ENCODE data around the gene NSUN3. TPM values are rescaled to one million over a fixed set of nuclear protein-coding genes. Genes with fewer than 3 reads are reported as not detected.

Gene NSUN3
- 18.0 TPM for total RNA-seq
- long read RNA-seq, partial matches to known transcripts: 0 of 4 reads
- long read RNA-seq, other reads (novel, unspliced or antisense): 4 of 4 reads

- Histone ChIP-seq H3K27me3 (no peaks in the 10 kb centered on the region), H3K36me3 (peaks cover 7% of the 10 kb centered on the region), H3K9me3 (no peaks in the 10 kb centered on the region), H3K4me3 (peak within 1 kb of the TSS; percentile 82), H3K27ac (peak within 1 kb of the TSS; percentile 98), H3K4me1 (peaks cover 28% of the 10 kb centered on the region)
- no peak for TF ChIP-seq CTCF (IDR thresholded peaks at IDR 0.05)
- intact Hi-C loops (cut with DNase I): loop anchor here (10.0 kb wide), 1 partner anchor 58 kb away; no protein-coding TSS in a partner anchor
- DNase-seq: peak; percentile 92
- ATAC-seq: peak; percentile 95
These were observed at the start of gene NSUN3, which contains the start of gene DHFR2 for GRCh38 chr3:94062513-94063404. Gene NSUN3, plus strand, starts transcription at chr3:94063061. Its CDS starts 66 bp downstream, at chr3:94063127. Gene DHFR2, minus strand, starts transcription at chr3:94062916. Its CDS starts 1,405 bp downstream, at chr3:94061511.

- TF ChIP-seq CTCF (IDR thresholded peaks at IDR 0.05): no peak
- Histone ChIP-seq H3K4me3 (no peak overlapping the region), H3K36me3 (no peaks in the 10 kb centered on the region), H3K4me1 (no peaks in the 10 kb centered on the region), H3K27ac (no peak overlapping the region), H3K27me3 (no peaks in the 10 kb centered on the region), H3K9me3 (no peaks in the 10 kb centered on the region)
- no peak for DNase-seq
- no peak for ATAC-seq
- intact Hi-C loops (cut with DNase I): no loop called here
These were observed 47.8 kb upstream of the NSUN3 start for GRCh38 chr3:94015025-94015424.

GRCh38 chr3:94019659-94020058 is 43.2 kb upstream of the NSUN3 start:
- H3K9me3 ChIP-seq: no peaks in the 10 kb centered on the region
- no peak overlapping the region for H3K4me3 ChIP-seq
- H3K4me1 ChIP-seq: no peaks in the 10 kb centered on the region
- no peak overlapping the region for H3K27ac ChIP-seq
- intact Hi-C loops (cut with DNase I): no loop called here
- ATAC-seq: peak; percentile 38
- H3K36me3 ChIP-seq: no peaks in the 10 kb centered on the region
- no peaks in the 10 kb centered on the region for H3K27me3 ChIP-seq
- no peak for TF ChIP-seq CTCF (IDR thresholded peaks at IDR 0.05)
- DNase-seq: no peak

GRCh38 chr3:94020293-94020692 is 42.6 kb upstream of the NSUN3 start:
- intact Hi-C loops (cut with DNase I): no loop called here
- H3K27ac ChIP-seq: no peak overlapping the region
- H3K4me1 ChIP-seq: no peaks in the 10 kb centered on the region
- ATAC-seq (no peak), DNase-seq (no peak)
- no peak overlapping the region for H3K4me3 ChIP-seq
- no peak for TF ChIP-seq CTCF (IDR thresholded peaks at IDR 0.05)
- H3K27me3 ChIP-seq: no peaks in the 10 kb centered on the region
- H3K9me3 ChIP-seq: no peaks in the 10 kb centered on the region
- no peaks in the 10 kb centered on the region for H3K36me3 ChIP-seq

GRCh38 chr3:94024385-94024784 is 38.5 kb upstream of the NSUN3 start:
- intact Hi-C loops (cut with DNase I): no loop called here
- Histone ChIP-seq H3K27ac (no peak overlapping the region), H3K36me3 (no peaks in the 10 kb centered on the region), H3K4me1 (no peaks in the 10 kb centered on the region), H3K9me3 (no peaks in the 10 kb centered on the region), H3K27me3 (no peaks in the 10 kb centered on the region), H3K4me3 (no peak overlapping the region)
- ATAC-seq (no peak), DNase-seq (no peak)
- no peak for TF ChIP-seq CTCF (IDR thresholded peaks at IDR 0.05)

All from upper lobe of right lung (tissue), 1 donor.